NOMO-1 (cell line): ENCODE measurements around the gene RAF1.

Source experiments
- DNase-seq, 2 experiments: peaks; one replicate each; lab custom pipeline; 2025; ENCODE audit not compliant: unreplicated experiment in 2 of 2; lab: John Stamatoyannopoulos, UW

RAF1 gene

DNA sequence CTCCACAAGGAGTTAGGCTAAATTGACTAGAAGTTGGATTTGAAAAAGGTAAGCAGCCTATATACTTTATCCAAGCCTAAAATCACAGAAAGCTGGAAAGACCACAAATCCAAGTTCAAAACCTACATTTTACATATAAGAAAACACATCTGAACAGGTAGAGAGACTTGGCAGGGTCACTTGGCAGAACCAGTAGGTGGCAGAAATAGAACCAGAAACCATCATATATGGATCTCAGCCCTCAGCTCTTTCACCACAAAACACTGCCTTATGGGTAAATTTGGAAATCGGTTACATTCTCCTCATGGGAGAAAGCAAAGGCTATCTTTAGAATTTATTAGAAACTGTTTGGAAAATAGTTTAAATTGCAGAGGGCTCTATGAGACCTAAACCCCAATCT, 62.8 kb downstream of the RAF1 start:
- no peak for DNase-seq

DNA sequence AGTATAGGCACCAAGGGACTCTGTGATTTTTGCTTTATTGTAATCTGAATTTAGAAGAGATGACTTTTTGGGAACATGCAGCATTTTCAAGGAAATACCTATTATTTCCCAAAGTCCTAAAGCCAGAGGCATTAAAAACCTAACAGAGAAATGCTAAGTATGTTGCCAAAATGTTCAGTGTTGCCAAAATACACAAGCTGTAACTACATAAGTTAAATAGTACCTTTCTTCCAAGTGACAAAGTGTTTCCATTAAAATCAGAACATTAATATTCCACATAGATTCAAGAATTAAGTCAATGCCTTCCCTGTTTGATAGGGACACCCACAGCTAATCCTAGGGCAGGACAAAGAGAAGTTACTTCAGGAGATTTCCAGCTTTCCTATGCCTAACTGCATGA, 65.0 kb downstream of the RAF1 start:
- no peak for DNase-seq

DNA sequence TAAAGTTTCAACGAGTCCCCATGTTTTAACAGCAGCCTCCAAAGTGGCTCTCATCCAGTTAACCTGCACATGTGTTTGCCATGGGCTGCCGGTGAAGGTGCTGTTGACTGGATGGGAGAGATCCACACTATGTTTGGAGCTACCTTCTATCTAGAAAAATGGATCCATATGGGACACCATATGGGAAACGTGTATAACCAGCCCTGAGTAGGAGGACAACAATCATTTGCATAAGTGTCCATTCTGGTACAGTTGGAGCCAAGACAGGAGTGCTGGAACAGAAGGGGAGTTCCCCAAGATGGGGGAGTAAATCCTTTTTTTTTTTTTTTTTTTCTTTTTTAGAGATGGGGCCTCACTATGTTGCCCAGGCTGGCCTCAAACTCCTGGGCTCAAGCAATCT, 70.4 kb downstream of the RAF1 start:
- DNase-seq: no peak

DNA sequence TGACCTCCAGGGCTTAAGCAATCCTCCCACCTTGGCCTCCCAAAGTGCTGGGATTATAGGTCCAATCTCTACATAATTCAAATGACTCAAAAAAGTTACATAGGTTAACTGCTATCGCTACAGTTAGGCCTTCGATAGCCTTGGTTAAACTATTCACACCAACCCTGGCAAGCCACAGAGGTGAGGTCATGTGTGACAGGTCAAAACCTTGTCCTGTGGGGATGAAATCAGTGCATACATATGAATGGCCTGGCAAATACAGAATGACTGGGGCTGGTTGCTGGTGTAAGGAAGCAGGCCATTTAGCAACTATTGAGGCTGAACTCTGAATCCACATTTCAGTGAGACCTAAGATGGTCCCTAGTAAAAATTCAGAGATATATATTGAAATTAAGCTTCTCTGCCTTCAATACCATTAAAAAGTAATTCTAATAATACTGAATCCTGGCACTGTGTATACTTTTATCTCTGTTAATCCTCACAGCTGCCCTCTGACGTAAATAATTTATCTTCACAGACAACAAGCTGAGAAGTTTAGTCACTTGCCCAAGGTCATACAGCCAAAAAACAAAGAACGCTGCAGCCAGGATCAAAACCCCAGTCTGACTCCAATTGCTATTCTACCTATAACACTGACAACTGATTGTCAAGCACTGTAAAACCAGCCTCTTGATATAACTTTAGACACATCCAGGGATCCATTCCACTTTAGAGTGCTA, 71.8 kb downstream of the RAF1 start:
- DNase-seq: no peak

DNA sequence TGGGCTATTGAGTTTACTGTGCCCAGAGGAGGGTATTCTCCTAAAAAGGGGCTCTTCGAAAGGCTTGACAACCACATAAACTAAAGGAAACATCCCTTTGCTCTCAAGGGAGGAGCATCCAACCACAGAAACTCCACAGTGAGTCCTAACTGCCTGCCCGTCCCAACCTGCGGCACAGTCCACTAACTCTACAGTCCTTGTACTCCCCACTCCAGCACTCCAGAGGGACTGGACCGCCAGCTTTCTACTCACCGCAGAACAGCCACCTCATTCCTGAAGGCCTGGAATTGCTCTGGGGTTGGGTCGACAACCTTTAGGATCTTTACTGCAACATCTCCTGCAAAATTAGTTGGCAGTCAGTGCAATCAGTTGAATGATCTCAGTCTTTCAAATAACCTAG, 72.5 kb downstream of the RAF1 start:
- DNase-seq: no peak

DNA sequence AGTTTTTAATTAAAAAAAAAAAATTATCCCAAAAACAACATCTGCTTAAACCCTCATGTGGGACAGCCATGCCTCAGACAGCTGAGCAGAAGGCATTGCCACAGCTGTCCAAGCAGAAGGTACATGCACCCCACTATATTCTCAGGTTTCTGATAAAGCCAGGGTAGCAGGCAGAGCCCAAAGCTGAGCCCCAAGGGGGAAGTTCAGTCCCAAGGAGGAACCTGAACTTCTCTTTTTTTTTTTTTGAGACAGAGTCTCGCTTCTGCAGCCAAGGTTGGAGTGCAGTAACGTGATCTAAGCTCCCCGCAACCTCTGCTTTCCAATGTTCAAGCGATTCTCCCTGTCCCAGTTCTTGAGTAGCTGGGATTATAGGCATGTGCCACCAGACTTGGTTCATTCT, 73.8 kb downstream of the RAF1 start:
- DNase-seq: peak; percentile 31 to 37

DNA sequence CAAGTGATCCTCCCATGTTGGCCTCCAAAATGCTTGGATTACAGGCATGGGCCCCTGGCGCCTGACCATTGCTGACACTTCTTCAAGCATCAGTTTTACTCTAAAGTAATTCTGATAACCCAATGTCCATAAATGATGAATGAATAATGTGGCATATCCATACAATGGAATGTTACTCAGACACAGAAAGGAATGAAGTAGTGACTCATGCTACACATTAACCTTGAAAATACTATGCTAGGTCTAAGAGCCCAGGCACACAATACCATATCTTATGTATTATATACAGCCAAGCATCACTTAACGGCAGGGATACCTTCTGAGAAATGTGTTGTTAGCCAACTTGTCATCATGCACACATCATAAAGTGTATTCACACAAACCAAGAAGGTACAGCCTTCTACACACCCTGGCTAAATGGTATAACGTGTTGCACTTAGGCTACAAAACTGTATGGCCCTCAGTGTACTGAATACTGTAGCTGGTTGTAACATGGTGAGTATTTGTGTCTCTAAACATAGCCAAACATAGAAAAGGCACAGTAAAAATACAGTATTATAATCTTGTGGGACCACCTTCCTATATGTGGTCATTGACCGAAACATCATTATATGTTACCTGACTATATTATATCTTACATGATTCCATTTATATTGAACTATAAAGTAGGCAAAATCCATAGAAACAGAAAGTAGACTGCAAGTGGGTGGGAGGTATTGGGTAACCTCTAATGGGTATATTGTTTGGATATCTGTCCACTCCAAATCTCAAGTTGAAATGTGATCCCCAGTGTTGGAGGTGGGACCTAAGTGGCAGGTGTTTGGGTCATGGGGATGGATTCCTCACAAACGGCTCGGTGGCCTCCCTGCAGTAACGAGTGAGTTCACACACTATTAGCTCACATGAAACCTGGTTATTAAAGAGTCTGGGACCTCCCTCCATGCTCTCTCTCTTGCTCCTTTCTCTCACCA, 75.6 kb downstream of the RAF1 start:
- DNase-seq: no peak

DNA sequence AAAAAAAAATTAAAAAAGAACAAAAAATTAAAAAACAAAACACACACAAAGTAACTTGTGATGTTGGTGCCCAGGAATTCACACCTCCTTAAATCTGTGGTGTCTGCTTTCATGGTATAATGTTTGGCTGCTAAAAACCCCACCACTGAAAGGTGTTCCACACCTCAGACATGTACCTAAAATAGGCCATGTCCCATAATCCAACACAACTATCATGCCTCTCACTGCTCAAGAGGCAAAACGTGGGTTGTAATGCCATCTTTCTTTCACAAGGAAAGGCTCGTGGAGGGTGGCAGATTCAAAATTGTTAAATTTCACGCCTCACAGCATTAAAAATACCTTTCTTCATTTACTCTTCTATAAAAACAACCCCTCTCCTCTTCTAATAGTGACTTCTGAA, 77.5 kb downstream of the RAF1 start:
- DNase-seq: no peak

DNA sequence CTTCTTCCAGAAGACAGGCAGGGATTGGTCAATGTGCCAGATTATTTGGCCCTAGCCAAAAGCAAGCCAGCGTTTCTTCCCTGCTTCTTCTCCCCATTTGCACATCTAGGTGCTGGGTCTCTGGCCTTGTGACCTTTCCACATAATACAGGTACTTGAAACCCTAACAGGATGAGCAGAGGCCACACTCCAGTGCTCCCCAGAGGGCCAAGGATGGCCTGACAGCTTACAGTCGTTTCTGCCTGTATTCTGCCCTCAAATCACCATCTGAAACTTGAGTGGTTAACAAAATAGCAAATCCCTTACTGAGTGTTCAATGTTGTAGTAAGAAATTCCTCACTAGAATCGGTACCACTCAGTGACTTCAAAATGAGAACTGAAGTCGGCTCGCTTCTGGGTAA, 77.9 kb downstream of the RAF1 start:
- DNase-seq: no peak

DNA sequence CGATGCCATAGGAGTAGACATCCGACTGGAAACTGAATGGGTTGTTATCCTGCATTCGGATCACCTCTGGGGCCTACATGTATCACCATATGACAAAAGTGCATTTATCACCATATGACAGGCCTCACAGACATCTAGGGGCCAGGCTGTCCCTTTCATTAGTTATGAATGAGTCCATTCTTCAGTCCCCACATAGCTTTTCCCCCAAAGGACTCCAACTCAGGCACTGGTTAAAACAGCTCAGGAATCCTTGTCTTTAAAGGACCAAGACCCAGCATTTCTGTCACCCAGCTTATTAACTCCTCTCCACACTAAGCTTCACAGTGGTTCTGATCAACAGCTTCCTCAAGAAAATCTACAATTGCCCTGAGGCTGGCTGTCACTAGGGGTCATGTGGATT, 78.7 kb downstream of the RAF1 start:
- DNase-seq: no peak

DNA sequence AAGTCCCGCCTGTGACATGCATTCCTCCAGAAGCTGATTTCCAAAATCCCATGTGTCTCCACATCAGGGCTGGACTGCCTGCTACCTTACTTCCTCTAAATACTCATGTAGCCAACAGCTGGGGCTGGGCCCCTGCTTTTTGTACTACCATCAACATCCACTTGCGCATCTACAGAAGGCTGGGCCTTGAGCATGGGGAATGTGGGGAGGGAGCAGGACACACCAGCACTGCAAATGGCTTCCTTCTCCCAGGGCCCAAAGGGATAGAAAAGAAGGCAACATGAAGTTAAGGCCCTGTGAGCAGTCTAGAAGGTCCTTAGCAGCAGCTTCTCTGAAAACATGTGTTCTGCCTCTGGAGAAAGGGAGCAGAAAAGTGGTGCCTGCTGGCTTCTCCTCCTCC, 79.8 kb downstream of the RAF1 start:
- no peak for DNase-seq

DNA sequence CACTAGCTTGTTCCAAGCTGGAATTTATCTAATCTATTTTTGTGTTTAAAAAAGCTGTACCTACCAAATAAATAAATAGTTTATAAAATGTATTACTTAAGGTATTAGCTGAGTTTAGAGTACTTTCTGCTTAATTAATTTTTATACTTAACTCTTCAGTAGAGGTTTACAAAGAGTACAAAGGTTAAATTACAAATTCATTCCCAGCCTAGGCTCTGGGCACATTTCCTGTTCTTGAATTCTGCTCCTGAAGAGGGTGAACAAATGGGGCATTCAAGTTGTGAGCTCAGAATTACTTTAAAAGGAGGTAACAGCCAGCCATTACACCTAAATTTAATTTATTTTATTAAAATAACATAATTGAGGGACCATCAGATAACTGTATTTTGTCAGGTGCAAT, 80.6 kb downstream of the RAF1 start:
- DNase-seq: no peak

DNA sequence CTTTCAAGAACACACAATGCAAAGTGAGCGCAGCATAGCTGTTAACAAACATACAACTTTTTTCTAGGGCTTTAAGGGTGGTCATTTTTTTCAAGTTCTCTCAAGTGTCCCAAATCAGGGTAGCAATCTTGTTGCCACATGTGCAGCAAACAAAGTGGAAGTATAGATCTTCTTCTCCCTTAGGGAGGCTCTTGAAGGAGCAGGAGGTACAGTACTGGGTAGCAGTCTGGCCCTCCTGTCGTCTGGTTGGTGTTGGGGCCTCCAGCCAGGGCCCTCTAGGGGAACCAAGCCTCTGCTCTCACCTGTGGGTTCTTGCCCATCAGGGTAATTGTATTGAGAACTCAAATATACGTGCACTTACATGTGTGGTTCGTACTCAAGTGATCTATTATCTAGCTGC, 81.2 kb downstream of the RAF1 start:
- no peak for DNase-seq

DNA sequence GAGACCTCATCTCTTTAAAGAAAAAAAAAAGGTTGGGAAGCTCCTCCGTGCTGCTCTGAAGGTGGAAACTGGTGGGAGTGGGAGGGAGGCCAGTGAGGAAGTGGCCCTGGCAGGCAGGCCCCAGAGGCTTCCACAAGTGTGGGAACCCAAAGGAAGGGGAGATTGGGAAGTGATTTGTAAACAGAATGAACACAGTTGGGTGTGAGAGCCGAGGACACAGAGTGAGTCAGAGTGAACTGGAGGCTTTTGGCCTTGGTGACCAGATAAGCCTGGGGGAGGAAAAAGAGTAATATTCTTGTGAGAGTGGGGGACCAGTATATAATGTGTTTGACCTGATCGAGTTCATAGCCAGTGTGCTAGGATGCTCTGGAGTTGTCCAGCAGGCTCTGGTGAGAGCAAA, 84.0 kb downstream of the RAF1 start:
- DNase-seq: no peak

DNA sequence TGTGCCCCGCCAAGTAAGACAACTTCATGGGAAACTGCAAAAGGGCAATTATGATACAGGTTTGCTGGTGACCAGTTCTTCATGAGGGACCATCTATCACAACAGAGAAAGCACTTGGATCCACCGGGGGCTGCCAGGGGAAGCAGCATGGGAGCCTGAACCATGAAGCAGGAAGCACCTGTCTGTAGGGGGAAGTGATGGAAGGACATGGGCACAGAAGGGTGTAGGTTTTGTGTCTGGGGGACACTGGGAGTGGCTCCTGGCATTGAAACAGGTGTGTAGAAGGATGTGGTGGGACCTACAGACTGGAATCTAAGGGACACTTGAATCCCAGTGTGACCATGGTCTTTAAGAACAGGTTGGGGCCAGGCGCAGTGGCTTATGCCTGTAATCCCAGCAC, 84.5 kb downstream of the RAF1 start:
- no peak for DNase-seq

DNA sequence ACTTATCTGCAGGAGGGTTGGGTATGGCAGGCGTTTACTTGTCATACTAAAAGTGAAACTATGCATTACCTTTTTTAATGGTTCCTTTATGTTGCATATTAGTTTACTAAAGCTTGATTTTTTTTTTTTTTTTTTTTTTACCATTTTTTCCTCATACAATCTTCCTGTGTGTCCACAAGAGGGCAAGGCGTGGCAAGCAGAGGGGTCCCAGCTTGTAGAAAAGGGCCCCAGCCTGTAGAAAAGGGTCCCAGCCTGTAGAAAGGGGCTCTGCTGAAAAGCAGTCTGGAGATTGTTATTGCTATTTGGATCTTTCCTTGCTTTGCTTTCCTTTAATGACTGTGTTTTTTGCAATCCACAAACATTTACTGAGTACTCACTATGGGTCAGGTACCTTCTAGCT, 85.2 kb downstream of the RAF1 start:
- DNase-seq: no peak

DNA sequence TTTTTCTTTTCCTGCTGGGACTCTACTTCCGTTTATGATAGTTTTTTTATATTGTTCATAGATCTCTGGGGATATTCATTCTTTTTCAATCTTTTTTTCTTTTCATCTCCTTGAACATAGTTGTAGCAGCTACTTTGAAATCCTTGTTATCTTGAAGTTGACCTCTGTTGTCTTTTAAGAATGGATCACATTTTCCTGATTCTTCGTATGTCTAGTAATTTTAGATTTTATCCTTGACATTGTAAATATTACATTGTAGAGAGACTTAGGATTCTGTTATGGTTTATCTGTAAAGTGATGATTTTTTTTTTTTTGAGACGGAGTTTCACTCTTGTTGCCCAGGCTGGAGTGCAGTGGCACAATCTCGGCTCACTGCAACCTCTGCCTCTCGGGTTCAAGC, 86.5 kb downstream of the RAF1 start:
- DNase-seq: no peak

DNA sequence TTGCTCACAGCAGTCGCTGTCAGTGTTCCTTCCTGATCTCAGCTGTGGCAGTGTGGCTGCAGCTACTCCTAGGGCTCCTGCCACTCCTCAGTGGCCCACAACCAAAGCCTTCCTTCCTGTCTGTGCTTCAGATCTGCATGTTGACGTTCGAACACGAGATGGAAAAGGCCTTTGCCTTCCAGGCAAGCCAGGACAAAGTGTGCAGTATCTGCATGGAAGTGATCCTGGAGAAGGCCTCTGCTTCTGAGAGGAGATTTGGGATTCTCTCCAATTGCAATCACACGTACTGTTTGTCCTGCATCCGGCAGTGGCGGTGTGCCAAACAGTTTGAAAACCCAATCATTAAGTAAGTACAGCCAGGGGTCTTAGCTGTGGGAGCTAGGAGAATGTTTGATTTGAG, 89.3 kb downstream of the RAF1 start:
- no peak for DNase-seq

DNA sequence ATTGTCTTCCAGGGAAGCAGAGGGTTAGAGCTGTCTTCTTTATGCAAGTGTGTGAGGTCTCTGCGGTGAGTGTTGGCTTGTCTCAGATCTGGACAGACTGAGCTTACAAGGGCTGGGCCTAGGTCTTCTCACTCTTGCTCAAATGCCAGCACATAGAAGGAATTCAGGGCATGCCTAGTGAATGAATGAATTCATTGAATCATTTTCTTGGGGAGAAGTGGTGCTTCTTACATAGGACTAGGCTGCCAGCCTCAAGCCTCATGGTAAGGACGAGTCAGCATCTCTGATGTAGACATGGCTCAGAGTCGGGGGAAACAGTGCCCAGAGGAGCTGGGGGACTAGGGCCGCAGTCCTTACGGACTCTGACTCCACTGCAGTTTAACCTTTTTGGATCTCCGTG, 89.8 kb downstream of the RAF1 start:
- DNase-seq: no peak

DNA sequence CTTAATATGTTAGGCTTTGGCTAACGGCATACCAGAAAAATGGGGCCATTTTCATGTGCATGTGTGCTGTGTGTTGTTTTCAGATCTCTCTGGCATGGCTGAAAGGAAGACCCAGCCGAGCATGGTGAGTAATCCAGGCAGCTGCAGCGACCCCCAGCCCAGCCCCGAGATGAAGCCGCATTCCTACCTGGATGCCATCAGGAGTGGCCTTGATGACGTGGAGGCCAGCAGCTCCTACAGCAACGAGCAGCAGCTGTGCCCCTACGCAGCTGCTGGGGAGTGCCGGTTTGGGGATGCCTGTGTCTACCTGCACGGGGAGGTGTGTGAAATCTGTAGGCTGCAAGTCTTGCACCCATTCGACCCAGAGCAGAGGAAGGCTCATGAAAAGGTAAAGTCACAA, 91.9 kb downstream of the RAF1 start:
- no peak for DNase-seq

DNA sequence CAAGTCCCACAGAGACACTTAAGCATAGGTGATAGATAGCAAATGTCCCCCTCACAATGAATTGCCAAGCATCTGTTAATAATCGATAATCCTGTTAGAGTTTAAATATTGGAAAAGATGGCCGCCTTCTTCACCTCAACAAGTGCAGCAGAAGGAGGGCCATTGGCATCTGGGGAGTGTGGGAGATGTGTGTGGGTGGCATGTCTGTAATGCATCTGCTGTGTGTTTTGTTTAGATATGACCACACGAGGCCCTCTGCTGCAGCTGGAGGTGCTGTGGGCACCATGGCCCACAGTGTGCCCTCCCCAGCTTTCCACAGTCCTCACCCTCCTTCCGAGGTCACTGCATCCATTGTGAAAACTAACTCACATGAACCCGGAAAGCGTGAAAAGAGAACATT, 94.1 kb downstream of the RAF1 start:
- no peak for DNase-seq

DNA sequence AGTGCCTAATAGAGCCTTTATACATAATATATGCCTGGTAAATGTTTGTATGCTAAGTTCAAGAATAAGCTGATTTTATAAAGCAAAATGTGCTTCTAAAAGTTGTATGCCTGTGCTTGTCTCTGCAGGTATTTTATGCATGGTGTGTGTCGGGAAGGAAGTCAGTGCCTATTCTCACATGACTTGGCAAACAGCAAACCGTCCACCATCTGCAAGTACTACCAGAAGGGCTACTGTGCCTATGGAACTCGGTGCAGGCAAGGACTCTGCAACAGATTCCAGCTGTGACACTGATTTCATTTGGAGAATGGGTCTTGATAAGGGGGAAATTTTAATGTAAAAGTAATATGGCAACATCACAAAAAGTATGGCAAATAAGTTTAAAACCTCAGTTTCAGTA, 95.2 kb downstream of the RAF1 start:
- DNase-seq: no peak
